IMR-90 (cell line): Measurements from ENCODE around the gene ABO. TPM values are rescaled to one million over a fixed set of nuclear protein-coding genes. Genes with fewer than 3 reads are reported as not detected.

ENCODE experiments used
- ATAC-seq: fragments of 200-7000 bp; cut with Tn5 transposase; 2 replicates; pipeline ENCODE4 v1.9.1; 2020; ENCODE audit warnings: low read depth, mild to moderate bottlenecking, moderate library complexity
- BruUV-seq: library from RNA; stranded (reverse); fragments of 400-500 nt; replicated peaks from 2 replicates; lab custom pipeline; 2021; lab: Mats Ljungman, UMichigan
- CTCF ChIA-PET: fragments of 300-600 bp; formaldehyde crosslinking; extraction: SDS; loops from one replicate; lab custom pipeline; 2021; ENCODE audit warnings: antibody characterized with exemption; lab: Yijun Ruan, JAX
- POLR2A ChIA-PET: fragments of 300-600 bp; sonication (Branson Sonifier 250); formaldehyde crosslinking; loops from one replicate; lab custom pipeline; 2022; ENCODE audit warnings: antibody characterized with exemption; ENCODE audit not compliant: unreplicated experiment; lab: Charles Lee
- DNase-seq: peaks from one replicate; pipeline ENCODE4 v3.0.0; 2013
- H2AFZ ChIP-seq: replicated peaks from 2 replicates; pipeline ENCODE3; 2013; ENCODE audit warnings: low read length, mild to moderate bottlenecking; ENCODE audit not compliant: poor library complexity
- H2AK5ac ChIP-seq: 2 replicates; pipeline ENCODE4 v1.6.1; 2013; ENCODE audit warnings: low read depth, low read length, inconsistent platforms
- H2AK9ac ChIP-seq: replicated peaks from 2 replicates; pipeline ENCODE3; 2013; ENCODE audit warnings: mild to moderate bottlenecking, low read depth, low read length, moderate library complexity; ENCODE audit not compliant: poor library complexity
- H2BK120ac ChIP-seq: 2 replicates; pipeline ENCODE4 v1.6.1; 2013; ENCODE audit warnings: low read depth, low read length, inconsistent platforms
- H2BK15ac ChIP-seq: 3 replicates; pipeline ENCODE4 v1.6.1; 2013; ENCODE audit warnings: low read depth, low read length, inconsistent platforms
- H2BK20ac ChIP-seq: 2 replicates; pipeline ENCODE4 v1.6.1; 2013; ENCODE audit warnings: low read depth, mild to moderate bottlenecking, inconsistent platforms, low read length, moderate library complexity
- H2BK5ac ChIP-seq: 2 replicates; pipeline ENCODE4 v1.6.1; 2013; ENCODE audit warnings: mild to moderate bottlenecking, low read depth, low read length, inconsistent platforms; ENCODE audit not compliant: poor library complexity, severe bottlenecking
- H3K14ac ChIP-seq: replicated peaks from 2 replicates; pipeline ENCODE4 v1.6.1; 2013; ENCODE audit warnings: low read depth, low read length, inconsistent platforms
- H3K18ac ChIP-seq: 2 replicates; pipeline ENCODE4 v1.6.1; 2013; ENCODE audit warnings: low read depth, low read length, control low read depth
- H3K23ac ChIP-seq: 2 replicates; pipeline ENCODE4 v1.6.1; 2013; ENCODE audit warnings: low read depth, low read length, inconsistent platforms
- H3K27ac ChIP-seq: 2 replicates; pipeline ENCODE4 v1.5.1; 2013; ENCODE audit warnings: mild to moderate bottlenecking, control low read depth, low read length; ENCODE audit not compliant: insufficient read depth
- H3K27me3 ChIP-seq: 2 replicates; pipeline ENCODE4 v1.6.1; 2013; ENCODE audit warnings: low read length; ENCODE audit not compliant: control insufficient read depth, insufficient read depth
- H3K36me3 ChIP-seq: 2 replicates; pipeline ENCODE4 v1.6.1; 2013; ENCODE audit warnings: low read length, mixed read lengths; ENCODE audit not compliant: control insufficient read depth, insufficient read depth
- H3K4ac ChIP-seq: 2 replicates; pipeline ENCODE4 v1.6.1; 2013; ENCODE audit warnings: low read depth, low read length, inconsistent platforms
- H3K4me1 ChIP-seq: 2 replicates; pipeline ENCODE4 v1.6.1; 2013; ENCODE audit warnings: low read length, mixed read lengths; ENCODE audit not compliant: control insufficient read depth, insufficient read depth
- H3K4me2 ChIP-seq: 2 replicates; pipeline ENCODE4 v1.6.1; 2013; ENCODE audit warnings: low read depth, mild to moderate bottlenecking, control low read depth, low read length, moderate library complexity
- H3K4me3 ChIP-seq: 2 replicates; pipeline ENCODE4 v1.5.1; 2013; ENCODE audit warnings: low read depth, mild to moderate bottlenecking, control low read depth, low read length, moderate library complexity; ENCODE audit not compliant: insufficient read depth
- H3K56ac ChIP-seq: 2 replicates; pipeline ENCODE4 v1.6.1; 2013; ENCODE audit warnings: low read length, inconsistent platforms; ENCODE audit not compliant: insufficient read depth; ENCODE audit errors: extremely low read depth
- H3K79me1 ChIP-seq, 2 experiments: 2 replicates each; pipeline ENCODE4 v1.6.1; 2013; ENCODE audit warnings: low read length in 2 of 2, inconsistent platforms in 1 of 2, low read depth in 1 of 2
- H3K9ac ChIP-seq: 2 replicates; pipeline ENCODE4 v1.6.1; 2013; ENCODE audit warnings: low read depth, low read length, control low read depth
- H3K9me1 ChIP-seq: 2 replicates; pipeline ENCODE4 v1.6.1; 2013; ENCODE audit warnings: low read length, inconsistent platforms; ENCODE audit not compliant: insufficient read depth
- H3K9me3 ChIP-seq: 2 replicates; pipeline ENCODE4 v1.6.1; 2013; ENCODE audit warnings: low read length; ENCODE audit not compliant: control insufficient read depth, insufficient read depth
- H4K20me1 ChIP-seq: 2 replicates; pipeline ENCODE4 v1.6.1; 2013; ENCODE audit warnings: low read length, inconsistent platforms; ENCODE audit not compliant: insufficient read depth
- H4K5ac ChIP-seq: 2 replicates; pipeline ENCODE4 v1.6.1; 2013; ENCODE audit warnings: mild to moderate bottlenecking, low read depth, low read length, control low read depth
- H4K8ac ChIP-seq, 2 experiments: 2 replicates each; pipeline ENCODE4 v1.6.1; 2013; ENCODE audit warnings: low read depth in 2 of 2, low read length in 2 of 2, control low read depth in 1 of 2, inconsistent platforms in 1 of 2
- H4K91ac ChIP-seq: 2 replicates; pipeline ENCODE4 v1.6.1; 2013; ENCODE audit warnings: low read depth, low read length, inconsistent platforms; ENCODE audit not compliant: insufficient read depth
- BHLHE40 ChIP-seq: fragments of 150-350 bp; IDR thresholded peaks from 2 replicates; pipeline ENCODE4 v1.6.1; 2016; ENCODE audit warnings: mild to moderate bottlenecking, low read depth, low read length
- CEBPB ChIP-seq: IDR thresholded peaks from 2 replicates; pipeline ENCODE4 v1.6.1; 2012; ENCODE audit warnings: low read depth, low read length, improper control_type of control experiment
- CHD1 ChIP-seq: IDR thresholded peaks from 2 replicates; pipeline ENCODE4 v1.6.1; 2012; ENCODE audit warnings: low read depth, low read length, improper control_type of control experiment
- FOS ChIP-seq: fragments of 150-350 bp; IDR thresholded peaks from 2 replicates; pipeline ENCODE4 v1.6.1; 2016; ENCODE audit warnings: low read depth, low read length
- MAFK ChIP-seq: IDR thresholded peaks from 2 replicates; pipeline ENCODE4 v1.6.1; 2012; ENCODE audit warnings: low read depth, low read length, improper control_type of control experiment
- MAZ ChIP-seq: IDR thresholded peaks from 2 replicates; pipeline ENCODE4 v1.6.1; 2012; ENCODE audit warnings: low read depth, mild to moderate bottlenecking, low read length, improper control_type of control experiment, moderate library complexity, borderline replicate concordance
- MXI1 ChIP-seq: IDR thresholded peaks from 2 replicates; pipeline ENCODE4 v1.6.1; 2012; ENCODE audit warnings: low read depth, mild to moderate bottlenecking, low read length, moderate library complexity, borderline replicate concordance
- NFE2L2 ChIP-seq: fragments of 150-350 bp; IDR thresholded peaks from 2 replicates; pipeline ENCODE4 v1.6.1; 2016; ENCODE audit warnings: low read depth, mild to moderate bottlenecking, low read length
- RAD21 ChIP-seq: IDR thresholded peaks from 2 replicates; pipeline ENCODE4 v1.6.1; 2012; ENCODE audit warnings: low read length, improper control_type of control experiment
- RCOR1 ChIP-seq: IDR thresholded peaks from 2 replicates; pipeline ENCODE4 v1.6.1; 2012; ENCODE audit warnings: mild to moderate bottlenecking, low read length, improper control_type of control experiment; ENCODE audit not compliant: insufficient replicate concordance
- RFX5 ChIP-seq: IDR thresholded peaks from 2 replicates; pipeline ENCODE4 v1.8.0; 2012; ENCODE audit warnings: low read depth, mild to moderate bottlenecking, low read length, moderate library complexity
- WGBS, 2 experiments: methylation state at CpG; one replicate each; pipeline versions ENCODE4 v1.1.5 to v1.1.7; 2013; ENCODE audit warnings: missing lambda C conversion rate in 2 of 2; ENCODE audit not compliant: insufficient read length in 1 of 2; ENCODE audit errors: extremely low coverage in 2 of 2; 5-methylcytosine and 5-hydroxymethylcytosine counted together
- dilution Hi-C: fragments of 300-500 bp; cut with HindIII; formaldehyde crosslinking; loops from one replicate; pipeline ENCODE4 v1.14.3; 2018; ENCODE audit warnings: low sequenced_read_pairs; ENCODE audit not compliant: unreplicated experiment
- in situ Hi-C: fragments of 300-500 bp; cut with MboI; formaldehyde crosslinking; loops from 3 replicates; pipeline ENCODE4 v1.14.3; 2019; ENCODE audit warnings: low sequenced_read_pairs, inconsistent platforms, mixed read lengths
- intact Hi-C: fragments of 100-400 bp; cut with micrococcal nuclease; formaldehyde crosslinking; loops from 2 replicates; pipeline ENCODE4 v1.10.0; 2022
- polyA plus RNA-seq, 3 experiments: library from polyadenylated mRNA; depleted of rRNA; stranded (reverse); fragments of >200 nt; gene quantifications; 2 replicates each; pipeline ENCODE4 v1.2.3, GENCODE V29; 2012; ENCODE audit warnings: low replicate concordance in 1 of 3
- total RNA-seq: library from RNA; depleted of rRNA; stranded (reverse); fragments of >200 nt; gene quantifications from 2 replicates; pipeline ENCODE4 v1.2.3, GENCODE V29; 2012
- TF ChIP-seq, protein P1 (sequence below): conservative IDR thresholded peaks from 2 replicates; pipeline ENCODE4 v1.5.1; 2012; ENCODE audit warnings: mild to moderate bottlenecking, low read depth, low read length, improper control_type of control experiment
- TF ChIP-seq, protein P2 (sequence below): fragments of 150-350 bp; IDR thresholded peaks from 2 replicates; pipeline ENCODE4 v1.6.1; 2017; ENCODE audit warnings: mild to moderate bottlenecking, antibody characterized with exemption, low read length, low read depth

ABO gene
- total and polyA plus RNA-seq, 2 of the 4 experiments (the other 2 are of a cell fraction) = not detected

GRCh38 chr9:133248726-133249295, 26.2 kb downstream of the ABO start:
- Histone ChIP-seq H2BK120ac (no peak overlapping the region), H2AK5ac (no peak overlapping the region), H3K27me3 (peaks cover 34% of the 10 kb centered on the region), H2AK9ac (no peak overlapping the region), H3K9me3 (no peaks in the 10 kb centered on the region), H3K9ac (no peak overlapping the region), H3K4me3 (no peak overlapping the region), H3K23ac (no peak overlapping the region), H2BK20ac (no peak overlapping the region), H2BK15ac (no peak overlapping the region), H3K79me1 (no peaks in the 10 kb centered on the region), H2AFZ (no peak overlapping the region), H4K91ac (no peak overlapping the region), H3K14ac (no peak overlapping the region), H3K4me1 (no peaks in the 10 kb centered on the region), H4K5ac (no peak overlapping the region), H2BK5ac (no peak overlapping the region), H4K8ac (no peak overlapping the region), H3K56ac (no peak overlapping the region), H3K36me3 (no peaks in the 10 kb centered on the region), H3K27ac (no peak overlapping the region), H3K4me2 (no peak overlapping the region), H3K9me1 (no peaks in the 10 kb centered on the region), H3K4ac (no peak overlapping the region), H3K18ac (no peak overlapping the region), H4K20me1 (no peaks in the 10 kb centered on the region)
- dilution Hi-C loops (no loop called here), intact Hi-C loops (no loop called here), in situ Hi-C loops (no loop called here)
- DNase-seq (no peak), ATAC-seq (no peak)
- ChIA-PET POLR2A (no interaction called here), CTCF (no interaction called here)
- no TSS peak for BruUV-seq
- WGBS, 2 experiments = 100% methylated on average over 2 of the region's 8 CpGs; no CpG with 5 or more reads in 1 of the 2 experiments
- no peak for TF ChIP-seq MAFK
- no peak for TF ChIP-seq CHD1
- no peak for TF ChIP-seq RAD21
- no peak for TF ChIP-seq NFE2L2
- TF ChIP-seq RCOR1 = no peak
- TF ChIP-seq MXI1 = no peak
- TF ChIP-seq, protein P1, sequence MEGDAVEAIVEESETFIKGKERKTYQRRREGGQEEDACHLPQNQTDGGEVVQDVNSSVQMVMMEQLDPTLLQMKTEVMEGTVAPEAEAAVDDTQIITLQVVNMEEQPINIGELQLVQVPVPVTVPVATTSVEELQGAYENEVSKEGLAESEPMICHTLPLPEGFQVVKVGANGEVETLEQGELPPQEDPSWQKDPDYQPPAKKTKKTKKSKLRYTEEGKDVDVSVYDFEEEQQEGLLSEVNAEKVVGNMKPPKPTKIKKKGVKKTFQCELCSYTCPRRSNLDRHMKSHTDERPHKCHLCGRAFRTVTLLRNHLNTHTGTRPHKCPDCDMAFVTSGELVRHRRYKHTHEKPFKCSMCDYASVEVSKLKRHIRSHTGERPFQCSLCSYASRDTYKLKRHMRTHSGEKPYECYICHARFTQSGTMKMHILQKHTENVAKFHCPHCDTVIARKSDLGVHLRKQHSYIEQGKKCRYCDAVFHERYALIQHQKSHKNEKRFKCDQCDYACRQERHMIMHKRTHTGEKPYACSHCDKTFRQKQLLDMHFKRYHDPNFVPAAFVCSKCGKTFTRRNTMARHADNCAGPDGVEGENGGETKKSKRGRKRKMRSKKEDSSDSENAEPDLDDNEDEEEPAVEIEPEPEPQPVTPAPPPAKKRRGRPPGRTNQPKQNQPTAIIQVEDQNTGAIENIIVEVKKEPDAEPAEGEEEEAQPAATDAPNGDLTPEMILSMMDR = no peak
- TF ChIP-seq, protein P2, sequence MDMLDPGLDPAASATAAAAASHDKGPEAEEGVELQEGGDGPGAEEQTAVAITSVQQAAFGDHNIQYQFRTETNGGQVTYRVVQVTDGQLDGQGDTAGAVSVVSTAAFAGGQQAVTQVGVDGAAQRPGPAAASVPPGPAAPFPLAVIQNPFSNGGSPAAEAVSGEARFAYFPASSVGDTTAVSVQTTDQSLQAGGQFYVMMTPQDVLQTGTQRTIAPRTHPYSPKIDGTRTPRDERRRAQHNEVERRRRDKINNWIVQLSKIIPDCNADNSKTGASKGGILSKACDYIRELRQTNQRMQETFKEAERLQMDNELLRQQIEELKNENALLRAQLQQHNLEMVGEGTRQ = no peak
- no peak for TF ChIP-seq CEBPB
- no peak for TF ChIP-seq FOS
- TF ChIP-seq MAZ = no peak
- TF ChIP-seq BHLHE40 = no peak
- no peak for TF ChIP-seq RFX5
